HG03378 (cell line): Measurements from ENCODE around the gene SIRT7.

ENCODE experiments used
- ATAC-seq: cut with Tn5 transposase; IDR thresholded peaks from one replicate; pipeline ENCODE4 v1.9.1; 2021; ENCODE audit warnings: mild to moderate bottlenecking, moderate library complexity; ENCODE audit not compliant: unreplicated experiment

The SIRT7 gene

GRCh38 chr17:81890447-81891302 lies 27.3 kb downstream of the SIRT7 start:
- ATAC-seq: peak; percentile 5

DNA sequence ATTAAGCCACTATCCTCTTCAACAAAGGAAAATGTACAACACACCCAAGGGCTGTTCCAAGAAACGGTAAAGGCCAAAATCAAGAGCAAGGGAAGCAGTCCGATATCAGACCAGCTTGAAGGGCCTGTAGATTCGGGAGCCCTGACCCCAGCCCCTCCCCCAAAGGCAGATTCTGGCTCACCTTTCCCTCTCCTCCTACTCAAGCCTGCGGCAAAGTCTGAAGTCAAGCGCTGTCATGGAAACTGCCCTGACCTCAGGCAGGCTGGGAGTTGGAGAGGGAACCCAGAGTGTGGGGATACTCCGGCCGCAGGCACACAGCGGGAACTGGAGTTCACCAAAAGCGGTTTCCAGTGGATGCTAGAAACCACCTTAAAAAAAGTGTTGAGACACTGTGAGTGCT lies 28.4 kb downstream of the SIRT7 start:
- ATAC-seq: no peak

DNA sequence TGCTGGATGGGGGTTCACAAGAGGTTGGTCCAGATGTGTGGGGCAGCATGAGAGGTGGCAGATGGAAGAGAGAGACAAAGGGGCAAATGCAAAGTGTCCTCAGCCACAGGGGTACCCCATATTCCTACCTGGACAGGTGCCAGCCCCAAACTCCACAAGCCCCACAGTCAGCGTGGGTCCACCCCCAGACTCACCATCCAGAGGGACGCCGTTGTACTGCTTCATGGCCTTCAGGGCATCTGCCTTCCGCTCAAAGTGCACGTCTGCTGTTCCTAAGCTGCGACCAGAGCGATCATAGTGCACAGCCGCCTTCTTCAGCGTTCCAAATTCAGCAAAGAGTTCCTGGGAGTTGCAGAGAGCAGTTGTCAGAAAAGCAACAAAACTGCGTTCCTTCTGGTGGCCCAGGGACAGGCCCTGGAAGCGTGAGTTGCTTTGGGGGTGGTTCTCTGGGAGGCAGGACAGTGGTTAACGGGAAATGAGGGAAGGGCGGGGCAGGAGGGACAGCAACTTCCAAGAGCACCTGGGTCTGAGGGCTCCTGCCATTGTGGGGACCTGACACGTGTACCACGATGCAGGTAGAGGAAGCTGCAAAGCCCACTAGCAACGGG lies 28.9 kb downstream of the SIRT7 start:
- ATAC-seq: no peak

DNA sequence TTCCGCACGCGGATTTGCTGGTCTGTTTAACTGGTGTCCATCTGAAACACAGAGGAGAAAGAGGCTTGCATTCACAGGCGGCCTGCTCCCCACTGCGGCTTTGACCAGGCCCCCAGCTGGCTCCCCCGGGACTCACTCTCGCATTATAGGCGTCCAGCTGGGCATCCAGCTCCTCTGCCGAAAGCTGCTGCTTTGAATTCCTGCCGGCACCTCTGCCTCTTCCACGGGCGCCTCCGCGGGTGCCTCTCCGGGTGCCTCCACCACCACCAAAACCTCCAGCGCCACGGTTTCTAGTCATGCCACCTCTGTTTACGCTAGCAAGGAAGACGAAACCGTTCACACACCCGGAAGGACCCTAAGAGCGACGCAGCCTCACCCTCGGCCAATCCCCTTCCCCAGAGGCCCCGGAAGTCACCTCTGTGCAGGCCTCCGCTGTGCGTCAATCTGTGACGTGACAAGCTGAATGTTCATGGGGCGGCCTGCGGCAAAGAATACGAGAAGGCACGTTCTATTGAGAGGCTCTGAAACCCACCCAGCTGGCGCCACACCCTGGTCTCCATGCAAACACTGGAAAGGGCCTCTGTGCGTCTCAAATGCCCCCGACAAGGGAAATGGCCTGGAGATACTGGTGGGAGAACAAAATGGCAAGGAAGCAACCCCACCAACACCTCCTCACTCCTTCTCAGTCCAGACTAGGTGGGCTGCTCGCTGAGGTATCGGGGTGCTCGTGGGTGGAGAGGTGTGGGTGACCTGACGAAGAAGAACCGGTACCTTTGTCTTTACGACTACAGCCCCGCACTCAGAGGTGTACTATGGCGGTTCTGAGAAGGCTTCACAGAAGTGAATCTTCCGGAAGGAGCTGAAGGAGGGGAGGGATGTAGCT lies 29.6 kb downstream of the SIRT7 start:
- ATAC-seq: no peak

- ATAC-seq: no peak
Measured at GRCh38 chr17:81885869-81886548, 32.0 kb downstream of the SIRT7 start.

DNA sequence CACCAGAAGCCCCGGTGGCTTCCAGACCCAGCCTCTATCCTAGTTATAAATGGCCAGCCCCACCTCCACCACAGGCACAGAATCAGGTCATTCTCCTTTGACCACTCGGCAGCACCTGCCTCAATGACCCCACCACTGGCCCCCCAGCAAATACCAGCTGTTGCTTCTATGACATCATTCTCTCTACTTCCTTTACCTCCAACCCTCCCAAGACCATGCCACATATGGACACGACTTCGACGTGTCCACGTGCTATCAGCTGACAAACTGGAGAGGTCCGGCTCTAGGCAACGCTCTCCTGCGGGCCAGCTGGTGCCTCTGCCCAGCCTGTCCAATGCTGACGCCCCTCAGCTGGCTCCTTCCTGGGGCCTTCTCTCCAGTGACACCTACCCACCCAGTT lies 32.5 kb downstream of the SIRT7 start:
- ATAC-seq: no peak

DNA sequence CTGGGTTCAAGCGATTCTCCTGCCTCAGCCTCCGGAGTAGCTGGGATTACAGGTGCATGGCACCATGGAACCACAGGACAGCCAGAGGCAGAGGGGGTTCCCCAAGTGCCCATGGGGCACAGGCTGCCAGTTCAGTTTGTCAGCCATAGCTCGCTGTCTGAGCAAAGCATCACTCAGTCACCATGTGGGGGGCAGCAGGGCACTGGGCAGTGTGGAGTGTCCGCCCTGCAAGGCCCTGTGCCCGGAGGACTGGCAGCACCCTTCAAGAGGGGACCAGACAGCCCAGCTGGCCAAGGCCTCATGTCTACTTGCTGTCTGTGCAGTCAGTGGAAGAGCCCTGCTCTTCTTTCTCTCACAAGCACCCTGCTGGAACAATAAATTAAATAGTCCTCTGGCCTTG lies 33.0 kb downstream of the SIRT7 start:
- ATAC-seq: no peak

DNA sequence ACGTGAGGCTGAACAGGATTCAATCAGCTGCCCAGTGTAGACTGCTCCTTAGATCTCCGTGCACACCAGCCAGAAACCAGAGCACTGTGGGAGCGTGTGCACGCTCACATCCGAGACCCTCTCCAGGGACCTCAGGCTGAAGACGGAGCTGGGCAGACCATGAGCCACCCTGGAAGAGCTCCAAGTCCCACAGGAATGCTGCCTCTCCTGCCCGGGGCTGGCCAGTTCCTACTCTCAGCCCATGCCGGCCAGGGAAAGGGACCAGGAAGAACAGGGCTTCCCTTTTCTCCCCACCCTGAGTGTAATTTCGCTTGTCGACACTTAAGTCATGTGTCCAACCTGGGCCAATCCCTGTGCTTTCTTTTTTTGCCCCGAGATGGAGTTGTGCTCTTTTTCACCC lies 33.5 kb downstream of the SIRT7 start:
- ATAC-seq: no peak

DNA sequence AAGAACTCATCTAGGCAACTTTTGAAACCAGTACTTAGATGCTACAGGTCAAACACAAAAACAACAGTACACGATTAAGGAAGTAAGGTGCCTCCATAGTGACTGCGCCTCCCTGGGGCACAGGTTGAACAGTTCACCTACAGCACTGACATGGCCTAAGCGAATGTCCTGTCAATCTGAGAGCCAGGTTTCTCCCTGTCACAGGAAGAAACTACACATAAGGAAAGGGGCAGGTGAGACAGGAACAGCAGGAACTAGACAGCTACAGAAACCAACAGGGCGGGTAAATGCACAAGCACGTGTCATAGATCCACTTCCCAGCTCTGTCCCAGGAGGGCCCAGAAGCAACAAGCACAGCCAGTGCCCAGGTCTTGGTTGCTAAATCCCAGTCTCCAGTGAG lies 38.9 kb downstream of the SIRT7 start:
- no peak for ATAC-seq

- no peak for ATAC-seq
Measured at GRCh38 chr17:81878294-81878693, 39.7 kb downstream of the SIRT7 start.

GRCh38 chr17:81877569-81877968 lies 40.4 kb downstream of the SIRT7 start:
- no peak for ATAC-seq

DNA sequence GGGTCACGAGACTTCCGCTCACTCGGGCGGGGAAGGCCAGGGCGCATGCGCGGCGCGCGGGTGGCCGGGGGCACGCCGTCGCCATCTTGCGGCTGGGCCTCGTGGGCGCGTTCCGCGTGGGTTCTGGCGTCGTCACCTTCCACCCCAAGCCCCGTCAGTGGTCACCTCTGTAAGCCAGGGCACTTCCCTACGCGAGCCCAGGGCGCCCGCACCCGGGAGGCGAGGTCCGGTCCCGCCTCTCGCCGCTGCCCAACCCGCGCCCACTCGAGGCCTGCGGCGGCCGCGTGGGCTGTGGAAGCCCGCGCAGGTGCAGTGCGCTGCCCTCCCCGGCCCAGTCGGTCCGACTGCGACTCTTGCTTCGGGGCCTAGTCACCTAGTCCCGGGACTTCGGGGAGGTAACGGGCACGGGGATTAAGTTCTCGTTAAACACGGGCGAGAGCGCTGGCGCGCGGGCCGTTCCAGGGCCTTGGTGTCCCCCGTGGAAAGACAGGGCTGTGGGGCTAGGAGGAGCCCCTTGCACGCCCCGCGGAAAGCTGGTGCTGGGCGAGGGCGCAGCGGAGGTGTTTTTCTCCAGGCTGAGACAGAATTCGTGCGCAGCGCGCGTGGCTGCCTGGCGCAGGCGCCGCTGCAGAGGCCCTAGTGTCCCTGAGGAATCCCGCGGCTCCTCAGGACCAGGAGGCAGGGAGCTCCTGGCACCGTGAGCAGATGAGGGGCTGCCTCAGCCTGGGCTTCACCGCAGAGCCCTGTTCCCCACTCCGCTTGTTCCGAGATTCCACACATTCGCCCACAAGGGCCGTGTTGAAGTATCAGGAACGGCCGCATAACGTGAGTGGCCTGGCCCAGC lies 46.4 kb downstream of the SIRT7 start:
- no peak for ATAC-seq

DNA sequence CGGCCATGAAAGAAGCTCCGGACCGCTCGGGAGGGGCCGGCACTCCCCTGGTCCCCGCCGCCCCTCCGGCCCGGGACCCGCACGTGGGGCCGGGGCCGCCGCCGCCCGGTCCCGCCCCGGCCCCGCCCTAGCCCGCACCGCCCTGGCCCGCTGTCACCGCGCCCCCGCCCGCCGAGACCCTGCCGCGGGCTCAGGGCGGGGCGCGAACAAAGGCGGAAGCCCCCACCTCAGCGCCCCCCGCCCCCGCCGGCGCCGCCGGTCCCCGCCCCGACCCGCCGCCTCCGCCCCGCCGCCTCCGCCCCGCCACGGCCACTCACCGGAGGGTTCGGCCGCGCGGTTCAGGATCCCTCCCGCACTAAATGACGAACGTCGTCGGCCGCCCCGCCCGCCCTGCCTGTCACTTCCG lies 47.0 kb downstream of the SIRT7 start, which contains the start of gene ARHGDIA:
Gene ARHGDIA (minus strand): TSS at position 357 of the 406 bp plus-strand sequence. CDS start 1,407 bp downstream, outside the sequence.
- ATAC-seq: no peak

DNA sequence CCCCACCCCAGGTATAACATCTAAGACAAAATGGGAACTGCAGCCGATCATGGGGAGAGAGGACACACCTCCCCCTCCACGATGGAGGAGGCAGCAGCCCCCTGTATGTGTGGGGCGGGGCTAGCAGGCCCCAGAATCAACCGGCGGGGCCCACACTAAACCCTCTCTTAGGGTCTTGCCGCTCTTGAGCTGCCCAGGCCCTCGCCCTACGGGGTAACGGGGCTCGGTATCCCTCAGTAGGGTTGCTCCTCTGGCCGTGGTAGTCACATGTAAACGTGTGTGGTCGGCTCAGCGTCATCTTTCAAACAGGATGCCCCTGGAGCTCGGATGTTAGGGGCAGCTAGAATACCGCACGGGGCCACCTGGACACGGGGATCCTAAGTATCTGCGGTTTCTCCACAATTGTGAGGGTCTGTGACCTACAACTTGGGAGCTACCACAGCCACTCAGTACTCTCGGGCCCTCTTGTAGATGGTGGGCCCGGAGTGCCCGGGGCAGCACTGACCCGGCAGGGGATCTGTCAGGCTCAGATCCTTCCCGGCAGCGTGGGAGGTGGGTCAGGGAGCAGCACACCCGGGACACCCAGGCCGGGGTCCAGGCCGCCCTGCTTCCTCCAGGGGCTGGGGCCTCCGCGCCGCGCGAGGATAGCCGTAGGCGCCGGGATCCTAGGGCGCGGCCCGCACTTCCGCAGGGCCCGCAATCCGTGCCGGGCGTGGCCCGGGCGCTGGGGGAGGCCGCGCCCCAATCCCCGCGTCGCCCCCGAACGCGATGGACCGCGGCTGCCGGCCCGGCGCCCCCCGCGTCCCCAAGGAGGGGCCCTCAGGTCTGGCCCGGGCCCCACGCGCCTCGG lies 47.6 kb downstream of the SIRT7 start:
- no peak for ATAC-seq

GRCh38 chr17:81869221-81870130 lies 48.5 kb downstream of the SIRT7 start:
- ATAC-seq: no peak

GRCh38 chr17:81868674-81869220 lies 49.2 kb downstream of the SIRT7 start:
- ATAC-seq: no peak

DNA sequence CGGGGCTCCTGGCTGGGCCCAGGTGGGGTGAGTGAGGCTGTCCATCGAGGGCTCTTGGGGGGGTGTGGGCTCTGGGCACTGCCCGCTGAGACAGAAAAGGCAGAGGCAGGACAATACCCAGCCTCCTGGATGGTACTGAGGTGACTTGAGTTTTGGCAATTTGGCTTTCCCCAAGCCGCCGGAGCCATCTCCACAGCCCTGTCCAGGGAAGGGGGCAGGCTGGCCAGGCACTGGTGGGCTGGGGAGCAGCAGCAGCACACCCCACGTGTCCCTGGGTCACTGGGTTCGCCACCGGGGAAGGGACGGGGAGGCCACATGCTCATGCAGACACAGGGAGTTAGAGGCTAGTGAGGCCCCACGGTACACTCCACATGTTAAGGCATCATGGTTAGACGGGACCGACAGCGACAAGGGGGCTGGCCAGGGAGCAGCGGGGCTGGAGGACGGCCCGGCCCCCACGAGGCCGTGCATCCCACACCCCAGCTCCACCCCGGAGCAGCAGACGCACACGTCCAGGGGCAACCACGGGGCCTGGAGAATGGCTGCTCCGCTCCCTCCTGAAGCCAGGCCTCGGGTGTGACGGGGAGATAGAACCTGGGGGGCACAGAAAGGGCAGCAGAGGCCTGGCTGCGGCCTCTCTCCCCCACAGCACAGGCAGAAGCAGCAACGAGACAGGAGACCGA lies 49.8 kb downstream of the SIRT7 start:
- ATAC-seq: no peak
